WTC11 (cell line): Measurements from ENCODE around the gene ERBB2. TPM values are rescaled to one million over a fixed set of nuclear protein-coding genes. Genes with fewer than 3 reads are reported as not detected.
"Not testable (repeated sequence)": the region's sequence is repeated elsewhere in the genome, so short reads cannot be mapped to it uniquely, and the experiment has no call there.

Source experiments
- ATAC-seq: fragments of 200-7000 bp; cut with Tn5 transposase; 2 replicates; pipeline ENCODE4 v1.10.0; 2021; ENCODE audit warnings: mild to moderate bottlenecking, moderate library complexity
- CTCF ChIA-PET: fragments of 300-600 bp; sonication (Branson Sonifier 250); formaldehyde crosslinking; loops from one replicate; lab custom pipeline; 2021; ENCODE audit warnings: antibody characterized with exemption; lab: Charles Lee
- POLR2A ChIA-PET: fragments of 350-600 bp; sonication (Branson Sonifier 250); formaldehyde crosslinking; loops from one replicate; lab custom pipeline; 2021; ENCODE audit warnings: antibody characterized with exemption; lab: Charles Lee
- DNase-seq: peaks from one replicate; pipeline ENCODE4 v3.0.0; 2021; ENCODE audit warnings: low spot score
- H3K27ac Mint-ChIP-seq: 2 replicates; pipeline ENCODE4 v1.8.0; 2021; ENCODE audit warnings: mixed read lengths
- H3K27me3 Mint-ChIP-seq: 2 replicates; pipeline ENCODE4 v1.8.0; 2021; ENCODE audit warnings: low read depth, mild to moderate bottlenecking, moderate library complexity, mixed read lengths
- H3K36me3 Mint-ChIP-seq: 2 replicates; pipeline ENCODE4 v1.8.0; 2021; ENCODE audit warnings: mixed read lengths
- H3K4me1 Mint-ChIP-seq: 2 replicates; pipeline ENCODE4 v1.8.0; 2022; ENCODE audit warnings: mixed read lengths
- H3K4me3 Mint-ChIP-seq: 2 replicates; pipeline ENCODE4 v1.8.0; 2021; ENCODE audit warnings: mild to moderate bottlenecking, moderate library complexity, mixed read lengths
- H3K9me3 Mint-ChIP-seq: 2 replicates; pipeline ENCODE4 v1.8.0; 2021; ENCODE audit warnings: mixed read lengths
- ATF1 ChIP-seq: sonication (generic); formaldehyde crosslinking; IDR thresholded peaks from 2 replicates; pipeline ENCODE4 v1.8.1; 2023; ENCODE audit warnings: mild to moderate bottlenecking, moderate library complexity, missing genetic modification reagents
- CBFB ChIP-seq: sonication (generic); formaldehyde crosslinking; IDR thresholded peaks from 2 replicates; pipeline ENCODE4 v1.8.1; 2022; ENCODE audit warnings: mild to moderate bottlenecking, low read depth, missing genetic modification reagents
- CREB1 ChIP-seq: sonication (generic); formaldehyde crosslinking; IDR thresholded peaks from 2 replicates; pipeline ENCODE4 v1.8.0; 2023; ENCODE audit warnings: mild to moderate bottlenecking, missing genetic modification reagents
- CREM ChIP-seq: sonication (generic); formaldehyde crosslinking; IDR thresholded peaks from 2 replicates; pipeline ENCODE4 v1.8.1; 2022; ENCODE audit warnings: mild to moderate bottlenecking, missing genetic modification reagents, moderate library complexity
- EMX1 ChIP-seq: fragments of 250-450 bp; sonication (Bioruptor Pico); IDR thresholded peaks from 2 replicates; pipeline ENCODE4 v1.8.0; 2021; ENCODE audit warnings: mild to moderate bottlenecking
- ESRRA ChIP-seq: sonication (generic); formaldehyde crosslinking; IDR thresholded peaks from 2 replicates; pipeline ENCODE4 v1.8.1; 2022; ENCODE audit warnings: mild to moderate bottlenecking, missing genetic modification reagents, borderline replicate concordance
- FOXJ3 ChIP-seq: sonication (generic); formaldehyde crosslinking; IDR thresholded peaks from 2 replicates; pipeline ENCODE4 v1.9.0; 2021; ENCODE audit warnings: missing genetic modification reagents, mild to moderate bottlenecking, borderline replicate concordance
- GRHL2 ChIP-seq: fragments of 250-450 bp; sonication (Bioruptor Pico); IDR thresholded peaks from 2 replicates; pipeline ENCODE4 v1.8.0; 2022; ENCODE audit warnings: mild to moderate bottlenecking, moderate library complexity; ENCODE audit not compliant: insufficient replicate concordance, severe bottlenecking
- JUN ChIP-seq: sonication (generic); formaldehyde crosslinking; IDR thresholded peaks from 2 replicates; pipeline ENCODE4 v1.8.0; 2023; ENCODE audit warnings: mild to moderate bottlenecking, missing genetic modification reagents
- NFYB ChIP-seq: sonication (generic); formaldehyde crosslinking; conservative IDR thresholded peaks from 2 replicates; pipeline ENCODE4 v1.8.0; 2022; ENCODE audit warnings: low read depth, missing genetic modification reagents
- OVOL2 ChIP-seq: fragments of 250-450 bp; sonication (Bioruptor Pico); IDR thresholded peaks from 2 replicates; pipeline ENCODE4 v1.9.0; 2021; ENCODE audit warnings: mild to moderate bottlenecking, borderline replicate concordance
- TEAD1 ChIP-seq: sonication (generic); formaldehyde crosslinking; IDR thresholded peaks from 2 replicates; pipeline ENCODE4 v1.8.0; 2022; ENCODE audit warnings: mild to moderate bottlenecking, missing genetic modification reagents
- ZNF317 ChIP-seq: sonication (generic); formaldehyde crosslinking; IDR thresholded peaks from 2 replicates; pipeline ENCODE4 v1.8.1; 2023; ENCODE audit warnings: low read depth, mild to moderate bottlenecking, moderate library complexity, missing genetic modification reagents, borderline replicate concordance
- ZNF416 ChIP-seq: fragments of 250-450 bp; sonication (Bioruptor Pico); IDR thresholded peaks from 2 replicates; pipeline ENCODE4 v1.9.0; 2021; ENCODE audit warnings: mild to moderate bottlenecking, inconsistent platforms
- total RNA-seq: library from RNA; stranded (reverse); gene quantifications from 3 replicates; pipeline ENCODE4 v1.2.3, GENCODE V29; 2021
- TF ChIP-seq, protein P1 (sequence below): sonication (generic); formaldehyde crosslinking; IDR thresholded peaks from 2 replicates; pipeline ENCODE4 v1.8.0; 2022; ENCODE audit warnings: mild to moderate bottlenecking, missing genetic modification reagents
- TF ChIP-seq, protein P2 (sequence below): sonication (generic); formaldehyde crosslinking; IDR thresholded peaks from 2 replicates; pipeline ENCODE4 v1.8.0; 2022; ENCODE audit warnings: mild to moderate bottlenecking, missing genetic modification reagents
- TF ChIP-seq, protein P3 (sequence below): sonication (generic); formaldehyde crosslinking; IDR thresholded peaks from 2 replicates; pipeline ENCODE4 v1.8.0; 2022; ENCODE audit warnings: missing genetic modification reagents
- TF ChIP-seq, protein P4 (sequence below): fragments of 200-600 bp; IDR thresholded peaks from 2 replicates; pipeline ENCODE4 v1.8.0; 2022; ENCODE audit warnings: antibody characterized with exemption
- TF ChIP-seq, protein P5 (sequence below): sonication (generic); formaldehyde crosslinking; IDR thresholded peaks from 2 replicates; pipeline ENCODE4 v1.8.0; 2022; ENCODE audit warnings: mild to moderate bottlenecking, missing genetic modification reagents

Gene ERBB2
- total RNA-seq, 1 experiment from 2014 or later: 209 TPM

DNA sequence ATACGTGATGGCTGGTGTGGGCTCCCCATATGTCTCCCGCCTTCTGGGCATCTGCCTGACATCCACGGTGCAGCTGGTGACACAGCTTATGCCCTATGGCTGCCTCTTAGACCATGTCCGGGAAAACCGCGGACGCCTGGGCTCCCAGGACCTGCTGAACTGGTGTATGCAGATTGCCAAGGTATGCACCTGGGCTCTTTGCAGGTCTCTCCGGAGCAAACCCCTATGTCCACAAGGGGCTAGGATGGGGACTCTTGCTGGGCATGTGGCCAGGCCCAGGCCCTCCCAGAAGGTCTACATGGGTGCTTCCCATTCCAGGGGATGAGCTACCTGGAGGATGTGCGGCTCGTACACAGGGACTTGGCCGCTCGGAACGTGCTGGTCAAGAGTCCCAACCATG is 24.9 kb downstream of the ERBB2 start (continued):
- TF ChIP-seq ZNF416 (CRISPR knock-in tag): no peak
- TF ChIP-seq ESRRA (CRISPR knock-in tag): no peak
- TF ChIP-seq GRHL2 (CRISPR knock-in tag): no peak
- TF ChIP-seq, protein P1, sequence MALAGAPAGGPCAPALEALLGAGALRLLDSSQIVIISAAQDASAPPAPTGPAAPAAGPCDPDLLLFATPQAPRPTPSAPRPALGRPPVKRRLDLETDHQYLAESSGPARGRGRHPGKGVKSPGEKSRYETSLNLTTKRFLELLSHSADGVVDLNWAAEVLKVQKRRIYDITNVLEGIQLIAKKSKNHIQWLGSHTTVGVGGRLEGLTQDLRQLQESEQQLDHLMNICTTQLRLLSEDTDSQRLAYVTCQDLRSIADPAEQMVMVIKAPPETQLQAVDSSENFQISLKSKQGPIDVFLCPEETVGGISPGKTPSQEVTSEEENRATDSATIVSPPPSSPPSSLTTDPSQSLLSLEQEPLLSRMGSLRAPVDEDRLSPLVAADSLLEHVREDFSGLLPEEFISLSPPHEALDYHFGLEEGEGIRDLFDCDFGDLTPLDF (CRISPR knock-in tag): no peak
- TF ChIP-seq CBFB (CRISPR knock-in tag): no peak
- TF ChIP-seq CREM (CRISPR knock-in tag): no peak
- TF ChIP-seq, all 79 proteins: peak for 0

DNA sequence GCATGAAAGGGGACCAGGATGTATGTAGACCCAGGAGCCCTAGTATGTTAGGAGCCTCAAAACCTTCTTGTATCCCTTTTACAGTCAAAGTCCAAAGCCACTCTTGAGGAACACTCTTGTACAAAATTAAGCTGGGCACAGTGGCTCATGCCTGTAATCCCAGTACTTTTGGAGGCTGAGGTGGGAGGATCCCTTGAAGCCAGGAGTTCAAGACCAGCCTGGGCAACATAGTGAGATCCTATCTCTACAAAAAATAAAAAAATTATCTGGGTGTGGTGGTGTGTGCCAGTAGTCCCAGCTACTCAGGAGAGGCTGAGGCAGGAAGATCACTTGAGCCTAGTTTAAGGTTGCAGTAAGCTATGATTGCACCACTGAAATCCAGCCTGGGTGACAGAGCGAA is 26.1 kb downstream of the ERBB2 start:
- Mint-ChIP-seq H3K4me1 (peaks cover 22% of the 10 kb centered on the region), H3K36me3 (peaks cover 34% of the 10 kb centered on the region)
- H3K4me3 Mint-ChIP-seq, POLR2A ChIA-PET, H3K9me3 Mint-ChIP-seq, ATAC-seq, DNase-seq, H3K27me3 Mint-ChIP-seq, H3K27ac Mint-ChIP-seq: not testable (repeated sequence)
- CTCF ChIA-PET: interaction anchor here (1.0 kb wide), 1 partner anchor 21 kb away, joined by 3 read pairs; no protein-coding TSS in a partner anchor

DNA sequence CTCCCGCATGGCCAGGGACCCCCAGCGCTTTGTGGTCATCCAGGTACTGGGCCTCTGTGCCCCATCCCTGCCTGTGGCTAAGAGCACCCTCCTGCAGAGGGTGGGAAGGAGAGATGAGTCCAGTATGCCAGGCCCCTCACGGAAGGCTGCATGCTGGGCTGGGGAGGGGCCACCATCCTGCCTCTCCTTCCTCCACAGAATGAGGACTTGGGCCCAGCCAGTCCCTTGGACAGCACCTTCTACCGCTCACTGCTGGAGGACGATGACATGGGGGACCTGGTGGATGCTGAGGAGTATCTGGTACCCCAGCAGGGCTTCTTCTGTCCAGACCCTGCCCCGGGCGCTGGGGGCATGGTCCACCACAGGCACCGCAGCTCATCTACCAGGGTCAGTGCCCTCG is 26.8 kb downstream of the ERBB2 start:
- Mint-ChIP-seq H3K4me3 (no peak overlapping the region), H3K36me3 (peaks cover 31% of the 10 kb centered on the region), H3K4me1 (peaks cover 22% of the 10 kb centered on the region), H3K27me3 (no peaks in the 10 kb centered on the region), H3K27ac (no peak overlapping the region), H3K9me3 (no peaks in the 10 kb centered on the region)
- TF ChIP-seq, protein P2, sequence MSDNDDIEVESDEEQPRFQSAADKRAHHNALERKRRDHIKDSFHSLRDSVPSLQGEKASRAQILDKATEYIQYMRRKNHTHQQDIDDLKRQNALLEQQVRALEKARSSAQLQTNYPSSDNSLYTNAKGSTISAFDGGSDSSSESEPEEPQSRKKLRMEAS: no peak
- no peak for TF ChIP-seq FOXJ3
- ATAC-seq: no peak
- DNase-seq: no peak
- CTCF ChIA-PET: no interaction called here
- POLR2A ChIA-PET: no interaction called here

DNA sequence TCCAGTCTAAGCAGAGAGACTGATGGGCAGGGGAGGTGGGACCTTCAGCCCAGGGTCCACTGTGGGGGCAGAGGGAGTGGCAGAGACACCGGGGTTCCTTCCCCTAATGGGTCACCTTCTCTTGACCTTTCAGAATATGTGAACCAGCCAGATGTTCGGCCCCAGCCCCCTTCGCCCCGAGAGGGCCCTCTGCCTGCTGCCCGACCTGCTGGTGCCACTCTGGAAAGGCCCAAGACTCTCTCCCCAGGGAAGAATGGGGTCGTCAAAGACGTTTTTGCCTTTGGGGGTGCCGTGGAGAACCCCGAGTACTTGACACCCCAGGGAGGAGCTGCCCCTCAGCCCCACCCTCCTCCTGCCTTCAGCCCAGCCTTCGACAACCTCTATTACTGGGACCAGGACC is 27.7 kb downstream of the ERBB2 start:
- Mint-ChIP-seq H3K9me3 (no peaks in the 10 kb centered on the region), H3K4me3 (no peak overlapping the region), H3K27me3 (no peaks in the 10 kb centered on the region), H3K27ac (no peak overlapping the region), H3K4me1 (peaks cover 22% of the 10 kb centered on the region), H3K36me3 (peaks cover 31% of the 10 kb centered on the region)
- no peak for TF ChIP-seq OVOL2 (CRISPR knock-in tag)
- TF ChIP-seq, protein P3, sequence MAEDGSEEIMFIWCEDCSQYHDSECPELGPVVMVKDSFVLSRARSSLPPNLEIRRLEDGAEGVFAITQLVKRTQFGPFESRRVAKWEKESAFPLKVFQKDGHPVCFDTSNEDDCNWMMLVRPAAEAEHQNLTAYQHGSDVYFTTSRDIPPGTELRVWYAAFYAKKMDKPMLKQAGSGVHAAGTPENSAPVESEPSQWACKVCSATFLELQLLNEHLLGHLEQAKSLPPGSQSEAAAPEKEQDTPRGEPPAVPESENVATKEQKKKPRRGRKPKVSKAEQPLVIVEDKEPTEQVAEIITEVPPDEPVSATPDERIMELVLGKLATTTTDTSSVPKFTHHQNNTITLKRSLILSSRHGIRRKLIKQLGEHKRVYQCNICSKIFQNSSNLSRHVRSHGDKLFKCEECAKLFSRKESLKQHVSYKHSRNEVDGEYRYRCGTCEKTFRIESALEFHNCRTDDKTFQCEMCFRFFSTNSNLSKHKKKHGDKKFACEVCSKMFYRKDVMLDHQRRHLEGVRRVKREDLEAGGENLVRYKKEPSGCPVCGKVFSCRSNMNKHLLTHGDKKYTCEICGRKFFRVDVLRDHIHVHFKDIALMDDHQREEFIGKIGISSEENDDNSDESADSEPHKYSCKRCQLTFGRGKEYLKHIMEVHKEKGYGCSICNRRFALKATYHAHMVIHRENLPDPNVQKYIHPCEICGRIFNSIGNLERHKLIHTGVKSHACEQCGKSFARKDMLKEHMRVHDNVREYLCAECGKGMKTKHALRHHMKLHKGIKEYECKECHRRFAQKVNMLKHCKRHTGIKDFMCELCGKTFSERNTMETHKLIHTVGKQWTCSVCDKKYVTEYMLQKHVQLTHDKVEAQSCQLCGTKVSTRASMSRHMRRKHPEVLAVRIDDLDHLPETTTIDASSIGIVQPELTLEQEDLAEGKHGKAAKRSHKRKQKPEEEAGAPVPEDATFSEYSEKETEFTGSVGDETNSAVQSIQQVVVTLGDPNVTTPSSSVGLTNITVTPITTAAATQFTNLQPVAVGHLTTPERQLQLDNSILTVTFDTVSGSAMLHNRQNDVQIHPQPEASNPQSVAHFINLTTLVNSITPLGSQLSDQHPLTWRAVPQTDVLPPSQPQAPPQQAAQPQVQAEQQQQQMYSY (CRISPR knock-in tag): no peak
- no peak for TF ChIP-seq TEAD1
- TF ChIP-seq, protein P4, sequence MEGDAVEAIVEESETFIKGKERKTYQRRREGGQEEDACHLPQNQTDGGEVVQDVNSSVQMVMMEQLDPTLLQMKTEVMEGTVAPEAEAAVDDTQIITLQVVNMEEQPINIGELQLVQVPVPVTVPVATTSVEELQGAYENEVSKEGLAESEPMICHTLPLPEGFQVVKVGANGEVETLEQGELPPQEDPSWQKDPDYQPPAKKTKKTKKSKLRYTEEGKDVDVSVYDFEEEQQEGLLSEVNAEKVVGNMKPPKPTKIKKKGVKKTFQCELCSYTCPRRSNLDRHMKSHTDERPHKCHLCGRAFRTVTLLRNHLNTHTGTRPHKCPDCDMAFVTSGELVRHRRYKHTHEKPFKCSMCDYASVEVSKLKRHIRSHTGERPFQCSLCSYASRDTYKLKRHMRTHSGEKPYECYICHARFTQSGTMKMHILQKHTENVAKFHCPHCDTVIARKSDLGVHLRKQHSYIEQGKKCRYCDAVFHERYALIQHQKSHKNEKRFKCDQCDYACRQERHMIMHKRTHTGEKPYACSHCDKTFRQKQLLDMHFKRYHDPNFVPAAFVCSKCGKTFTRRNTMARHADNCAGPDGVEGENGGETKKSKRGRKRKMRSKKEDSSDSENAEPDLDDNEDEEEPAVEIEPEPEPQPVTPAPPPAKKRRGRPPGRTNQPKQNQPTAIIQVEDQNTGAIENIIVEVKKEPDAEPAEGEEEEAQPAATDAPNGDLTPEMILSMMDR: no peak
- TF ChIP-seq ATF1: no peak
- TF ChIP-seq ZNF317 (CRISPR knock-in tag): no peak
- no peak for TF ChIP-seq GRHL2 (CRISPR knock-in tag)
- TF ChIP-seq EMX1: no peak
- TF ChIP-seq JUN (CRISPR knock-in tag): no peak
- TF ChIP-seq CREB1 (CRISPR knock-in tag): no peak
- TF ChIP-seq, protein P5, sequence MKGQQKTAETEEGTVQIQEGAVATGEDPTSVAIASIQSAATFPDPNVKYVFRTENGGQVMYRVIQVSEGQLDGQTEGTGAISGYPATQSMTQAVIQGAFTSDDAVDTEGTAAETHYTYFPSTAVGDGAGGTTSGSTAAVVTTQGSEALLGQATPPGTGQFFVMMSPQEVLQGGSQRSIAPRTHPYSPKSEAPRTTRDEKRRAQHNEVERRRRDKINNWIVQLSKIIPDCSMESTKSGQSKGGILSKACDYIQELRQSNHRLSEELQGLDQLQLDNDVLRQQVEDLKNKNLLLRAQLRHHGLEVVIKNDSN: no peak
- TF ChIP-seq NFYB (CRISPR knock-in tag): no peak
- TF ChIP-seq FOXJ3: no peak
- CTCF ChIA-PET: interaction anchor here (3.7 to 4.3 kb wide), 2 partner anchors 25 to 106 kb away, joined by 33 to 77 read pairs; partner anchors contain the start of gene ERBB2
- DNase-seq (no peak), ATAC-seq (no peak)
- POLR2A ChIA-PET: no interaction called here
